ENCODE data around the gene FUT3.
"Not testable (repeated sequence)": the region's sequence is repeated elsewhere in the genome, so short reads cannot be mapped to it uniquely, and the experiment has no call there.

DNA sequence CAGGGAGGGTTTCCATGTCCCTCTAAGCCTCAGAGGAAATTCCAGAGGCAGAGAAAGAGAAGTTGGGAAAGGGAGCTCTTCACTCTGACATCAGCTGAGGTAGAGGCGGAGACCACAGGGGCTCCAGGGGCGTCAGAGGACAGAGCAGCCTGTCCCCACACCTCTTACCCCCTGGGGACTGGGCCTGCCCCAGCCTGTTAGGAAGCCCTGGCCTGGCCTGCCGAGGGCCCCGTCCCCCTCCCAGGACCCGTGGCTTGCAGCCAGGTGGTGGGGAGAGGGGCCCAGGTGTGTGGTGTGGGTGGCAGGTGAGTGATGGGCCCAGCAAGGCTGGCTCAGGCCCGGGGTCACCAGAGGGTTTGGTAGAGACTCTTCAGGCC is 9.5 kb downstream of the FUT3 start:
- TF ChIP-seq, protein P1, sequence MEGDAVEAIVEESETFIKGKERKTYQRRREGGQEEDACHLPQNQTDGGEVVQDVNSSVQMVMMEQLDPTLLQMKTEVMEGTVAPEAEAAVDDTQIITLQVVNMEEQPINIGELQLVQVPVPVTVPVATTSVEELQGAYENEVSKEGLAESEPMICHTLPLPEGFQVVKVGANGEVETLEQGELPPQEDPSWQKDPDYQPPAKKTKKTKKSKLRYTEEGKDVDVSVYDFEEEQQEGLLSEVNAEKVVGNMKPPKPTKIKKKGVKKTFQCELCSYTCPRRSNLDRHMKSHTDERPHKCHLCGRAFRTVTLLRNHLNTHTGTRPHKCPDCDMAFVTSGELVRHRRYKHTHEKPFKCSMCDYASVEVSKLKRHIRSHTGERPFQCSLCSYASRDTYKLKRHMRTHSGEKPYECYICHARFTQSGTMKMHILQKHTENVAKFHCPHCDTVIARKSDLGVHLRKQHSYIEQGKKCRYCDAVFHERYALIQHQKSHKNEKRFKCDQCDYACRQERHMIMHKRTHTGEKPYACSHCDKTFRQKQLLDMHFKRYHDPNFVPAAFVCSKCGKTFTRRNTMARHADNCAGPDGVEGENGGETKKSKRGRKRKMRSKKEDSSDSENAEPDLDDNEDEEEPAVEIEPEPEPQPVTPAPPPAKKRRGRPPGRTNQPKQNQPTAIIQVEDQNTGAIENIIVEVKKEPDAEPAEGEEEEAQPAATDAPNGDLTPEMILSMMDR (IDR thresholded peaks at IDR 0.05; ENCODE audit: poor library complexity, severe bottlenecking): not testable (repeated sequence)
- TF ChIP-seq TAF1 (IDR thresholded peaks at IDR 0.05; ENCODE audit: low read depth); SMC3 (conservative IDR thresholded peaks at IDR 0.05; ENCODE audit: poor library complexity); EZH2 (IDR thresholded peaks at IDR 0.05; ENCODE audit: borderline replicate concordance, insufficient read depth, low read length, poor library complexity, severe bottlenecking); POLR2AphosphoS5 (IDR thresholded peaks at IDR 0.05); EP300 (conservative IDR thresholded peaks at IDR 0.05; ENCODE audit: poor library complexity, severe bottlenecking); RAD21 (conservative IDR thresholded peaks at IDR 0.05); MXI1 (conservative IDR thresholded peaks at IDR 0.05; ENCODE audit: poor library complexity, severe bottlenecking): not testable (repeated sequence)
- TF ChIP-seq, protein P2, sequence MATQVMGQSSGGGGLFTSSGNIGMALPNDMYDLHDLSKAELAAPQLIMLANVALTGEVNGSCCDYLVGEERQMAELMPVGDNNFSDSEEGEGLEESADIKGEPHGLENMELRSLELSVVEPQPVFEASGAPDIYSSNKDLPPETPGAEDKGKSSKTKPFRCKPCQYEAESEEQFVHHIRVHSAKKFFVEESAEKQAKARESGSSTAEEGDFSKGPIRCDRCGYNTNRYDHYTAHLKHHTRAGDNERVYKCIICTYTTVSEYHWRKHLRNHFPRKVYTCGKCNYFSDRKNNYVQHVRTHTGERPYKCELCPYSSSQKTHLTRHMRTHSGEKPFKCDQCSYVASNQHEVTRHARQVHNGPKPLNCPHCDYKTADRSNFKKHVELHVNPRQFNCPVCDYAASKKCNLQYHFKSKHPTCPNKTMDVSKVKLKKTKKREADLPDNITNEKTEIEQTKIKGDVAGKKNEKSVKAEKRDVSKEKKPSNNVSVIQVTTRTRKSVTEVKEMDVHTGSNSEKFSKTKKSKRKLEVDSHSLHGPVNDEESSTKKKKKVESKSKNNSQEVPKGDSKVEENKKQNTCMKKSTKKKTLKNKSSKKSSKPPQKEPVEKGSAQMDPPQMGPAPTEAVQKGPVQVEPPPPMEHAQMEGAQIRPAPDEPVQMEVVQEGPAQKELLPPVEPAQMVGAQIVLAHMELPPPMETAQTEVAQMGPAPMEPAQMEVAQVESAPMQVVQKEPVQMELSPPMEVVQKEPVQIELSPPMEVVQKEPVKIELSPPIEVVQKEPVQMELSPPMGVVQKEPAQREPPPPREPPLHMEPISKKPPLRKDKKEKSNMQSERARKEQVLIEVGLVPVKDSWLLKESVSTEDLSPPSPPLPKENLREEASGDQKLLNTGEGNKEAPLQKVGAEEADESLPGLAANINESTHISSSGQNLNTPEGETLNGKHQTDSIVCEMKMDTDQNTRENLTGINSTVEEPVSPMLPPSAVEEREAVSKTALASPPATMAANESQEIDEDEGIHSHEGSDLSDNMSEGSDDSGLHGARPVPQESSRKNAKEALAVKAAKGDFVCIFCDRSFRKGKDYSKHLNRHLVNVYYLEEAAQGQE (IDR thresholded peaks at IDR 0.05; ENCODE audit: borderline replicate concordance): not testable (repeated sequence)

Measured in neural cell (in vitro differentiated cells).